IMR-90 (cell line): ENCODE data around the gene TSPAN32. TPM values are rescaled to one million over a fixed set of nuclear protein-coding genes. Genes with fewer than 3 reads are reported as not detected.

Experiments
- ATAC-seq: fragments of 200-7000 bp; cut with Tn5 transposase; 2 replicates; pipeline ENCODE4 v1.9.1; 2020; ENCODE audit warnings: low read depth, mild to moderate bottlenecking, moderate library complexity
- BruUV-seq: library from RNA; stranded (reverse); fragments of 400-500 nt; replicated peaks from 2 replicates; lab custom pipeline; 2021; lab: Mats Ljungman, UMichigan
- CTCF ChIA-PET: fragments of 300-600 bp; formaldehyde crosslinking; extraction: SDS; loops from one replicate; lab custom pipeline; 2021; ENCODE audit warnings: antibody characterized with exemption; lab: Yijun Ruan, JAX
- POLR2A ChIA-PET: fragments of 300-600 bp; sonication (Branson Sonifier 250); formaldehyde crosslinking; loops from one replicate; lab custom pipeline; 2022; ENCODE audit warnings: antibody characterized with exemption; ENCODE audit not compliant: unreplicated experiment; lab: Charles Lee
- DNase-seq: peaks from one replicate; pipeline ENCODE4 v3.0.0; 2013
- H2AFZ ChIP-seq: replicated peaks from 2 replicates; pipeline ENCODE3; 2013; ENCODE audit warnings: low read length, mild to moderate bottlenecking; ENCODE audit not compliant: poor library complexity
- H2AK5ac ChIP-seq: 2 replicates; pipeline ENCODE4 v1.6.1; 2013; ENCODE audit warnings: low read depth, low read length, inconsistent platforms
- H2AK9ac ChIP-seq: replicated peaks from 2 replicates; pipeline ENCODE3; 2013; ENCODE audit warnings: mild to moderate bottlenecking, low read depth, low read length, moderate library complexity; ENCODE audit not compliant: poor library complexity
- H2BK120ac ChIP-seq: 2 replicates; pipeline ENCODE4 v1.6.1; 2013; ENCODE audit warnings: low read depth, low read length, inconsistent platforms
- H2BK15ac ChIP-seq: 3 replicates; pipeline ENCODE4 v1.6.1; 2013; ENCODE audit warnings: low read depth, low read length, inconsistent platforms
- H2BK20ac ChIP-seq: 2 replicates; pipeline ENCODE4 v1.6.1; 2013; ENCODE audit warnings: low read depth, mild to moderate bottlenecking, inconsistent platforms, low read length, moderate library complexity
- H2BK5ac ChIP-seq: 2 replicates; pipeline ENCODE4 v1.6.1; 2013; ENCODE audit warnings: mild to moderate bottlenecking, low read depth, low read length, inconsistent platforms; ENCODE audit not compliant: poor library complexity, severe bottlenecking
- H3K14ac ChIP-seq: replicated peaks from 2 replicates; pipeline ENCODE4 v1.6.1; 2013; ENCODE audit warnings: low read depth, low read length, inconsistent platforms
- H3K18ac ChIP-seq: 2 replicates; pipeline ENCODE4 v1.6.1; 2013; ENCODE audit warnings: low read depth, low read length, control low read depth
- H3K23ac ChIP-seq: 2 replicates; pipeline ENCODE4 v1.6.1; 2013; ENCODE audit warnings: low read depth, low read length, inconsistent platforms
- H3K27ac ChIP-seq: 2 replicates; pipeline ENCODE4 v1.5.1; 2013; ENCODE audit warnings: mild to moderate bottlenecking, control low read depth, low read length; ENCODE audit not compliant: insufficient read depth
- H3K27me3 ChIP-seq: 2 replicates; pipeline ENCODE4 v1.6.1; 2013; ENCODE audit warnings: low read length; ENCODE audit not compliant: control insufficient read depth, insufficient read depth
- H3K36me3 ChIP-seq: 2 replicates; pipeline ENCODE4 v1.6.1; 2013; ENCODE audit warnings: low read length, mixed read lengths; ENCODE audit not compliant: control insufficient read depth, insufficient read depth
- H3K4ac ChIP-seq: 2 replicates; pipeline ENCODE4 v1.6.1; 2013; ENCODE audit warnings: low read depth, low read length, inconsistent platforms
- H3K4me1 ChIP-seq: 2 replicates; pipeline ENCODE4 v1.6.1; 2013; ENCODE audit warnings: low read length, mixed read lengths; ENCODE audit not compliant: control insufficient read depth, insufficient read depth
- H3K4me2 ChIP-seq: 2 replicates; pipeline ENCODE4 v1.6.1; 2013; ENCODE audit warnings: low read depth, mild to moderate bottlenecking, control low read depth, low read length, moderate library complexity
- H3K4me3 ChIP-seq: 2 replicates; pipeline ENCODE4 v1.5.1; 2013; ENCODE audit warnings: low read depth, mild to moderate bottlenecking, control low read depth, low read length, moderate library complexity; ENCODE audit not compliant: insufficient read depth
- H3K56ac ChIP-seq: 2 replicates; pipeline ENCODE4 v1.6.1; 2013; ENCODE audit warnings: low read length, inconsistent platforms; ENCODE audit not compliant: insufficient read depth; ENCODE audit errors: extremely low read depth
- H3K79me1 ChIP-seq, 2 experiments: 2 replicates each; pipeline ENCODE4 v1.6.1; 2013; ENCODE audit warnings: low read length in 2 of 2, inconsistent platforms in 1 of 2, low read depth in 1 of 2
- H3K9ac ChIP-seq: 2 replicates; pipeline ENCODE4 v1.6.1; 2013; ENCODE audit warnings: low read depth, low read length, control low read depth
- H3K9me1 ChIP-seq: 2 replicates; pipeline ENCODE4 v1.6.1; 2013; ENCODE audit warnings: low read length, inconsistent platforms; ENCODE audit not compliant: insufficient read depth
- H3K9me3 ChIP-seq: 2 replicates; pipeline ENCODE4 v1.6.1; 2013; ENCODE audit warnings: low read length; ENCODE audit not compliant: control insufficient read depth, insufficient read depth
- H4K20me1 ChIP-seq: 2 replicates; pipeline ENCODE4 v1.6.1; 2013; ENCODE audit warnings: low read length, inconsistent platforms; ENCODE audit not compliant: insufficient read depth
- H4K5ac ChIP-seq: 2 replicates; pipeline ENCODE4 v1.6.1; 2013; ENCODE audit warnings: mild to moderate bottlenecking, low read depth, low read length, control low read depth
- H4K8ac ChIP-seq, 2 experiments: 2 replicates each; pipeline ENCODE4 v1.6.1; 2013; ENCODE audit warnings: low read depth in 2 of 2, low read length in 2 of 2, control low read depth in 1 of 2, inconsistent platforms in 1 of 2
- H4K91ac ChIP-seq: 2 replicates; pipeline ENCODE4 v1.6.1; 2013; ENCODE audit warnings: low read depth, low read length, inconsistent platforms; ENCODE audit not compliant: insufficient read depth
- BHLHE40 ChIP-seq: fragments of 150-350 bp; IDR thresholded peaks from 2 replicates; pipeline ENCODE4 v1.6.1; 2016; ENCODE audit warnings: mild to moderate bottlenecking, low read depth, low read length
- CHD1 ChIP-seq: IDR thresholded peaks from 2 replicates; pipeline ENCODE4 v1.6.1; 2012; ENCODE audit warnings: low read depth, low read length, improper control_type of control experiment
- ELK1 ChIP-seq: fragments of 150-350 bp; IDR thresholded peaks from 2 replicates; pipeline ENCODE4 v1.6.1; 2016; ENCODE audit warnings: low read depth, mild to moderate bottlenecking, low read length, moderate library complexity, borderline replicate concordance
- FOS ChIP-seq: fragments of 150-350 bp; IDR thresholded peaks from 2 replicates; pipeline ENCODE4 v1.6.1; 2016; ENCODE audit warnings: low read depth, low read length
- MAZ ChIP-seq: IDR thresholded peaks from 2 replicates; pipeline ENCODE4 v1.6.1; 2012; ENCODE audit warnings: low read depth, mild to moderate bottlenecking, low read length, improper control_type of control experiment, moderate library complexity, borderline replicate concordance
- MXI1 ChIP-seq: IDR thresholded peaks from 2 replicates; pipeline ENCODE4 v1.6.1; 2012; ENCODE audit warnings: low read depth, mild to moderate bottlenecking, low read length, moderate library complexity, borderline replicate concordance
- NFE2L2 ChIP-seq: fragments of 150-350 bp; IDR thresholded peaks from 2 replicates; pipeline ENCODE4 v1.6.1; 2016; ENCODE audit warnings: low read depth, mild to moderate bottlenecking, low read length
- POLR2A ChIP-seq: IDR thresholded peaks from 2 replicates; pipeline ENCODE4 v1.6.1; 2012; ENCODE audit warnings: mild to moderate bottlenecking, low read depth, low read length
- RAD21 ChIP-seq: IDR thresholded peaks from 2 replicates; pipeline ENCODE4 v1.6.1; 2012; ENCODE audit warnings: low read length, improper control_type of control experiment
- RCOR1 ChIP-seq: IDR thresholded peaks from 2 replicates; pipeline ENCODE4 v1.6.1; 2012; ENCODE audit warnings: mild to moderate bottlenecking, low read length, improper control_type of control experiment; ENCODE audit not compliant: insufficient replicate concordance
- RFX5 ChIP-seq: IDR thresholded peaks from 2 replicates; pipeline ENCODE4 v1.8.0; 2012; ENCODE audit warnings: low read depth, mild to moderate bottlenecking, low read length, moderate library complexity
- SMC3 ChIP-seq: fragments of 150-350 bp; IDR thresholded peaks from 2 replicates; pipeline ENCODE4 v1.6.1; 2016; ENCODE audit warnings: low read depth, mild to moderate bottlenecking, antibody characterized with exemption, low read length, moderate library complexity
- USF2 ChIP-seq: fragments of 150-350 bp; IDR thresholded peaks from 2 replicates; pipeline ENCODE4 v1.6.1; 2017; ENCODE audit warnings: mild to moderate bottlenecking, antibody characterized with exemption, low read length, low read depth
- WGBS, 2 experiments: methylation state at CpG; one replicate each; pipeline versions ENCODE4 v1.1.5 to v1.1.7; 2013; ENCODE audit warnings: missing lambda C conversion rate in 2 of 2; ENCODE audit not compliant: insufficient read length in 1 of 2; ENCODE audit errors: extremely low coverage in 2 of 2; 5-methylcytosine and 5-hydroxymethylcytosine counted together
- dilution Hi-C: fragments of 300-500 bp; cut with HindIII; formaldehyde crosslinking; loops from one replicate; pipeline ENCODE4 v1.14.3; 2018; ENCODE audit warnings: low sequenced_read_pairs; ENCODE audit not compliant: unreplicated experiment
- in situ Hi-C: fragments of 300-500 bp; cut with MboI; formaldehyde crosslinking; loops from 3 replicates; pipeline ENCODE4 v1.14.3; 2019; ENCODE audit warnings: low sequenced_read_pairs, inconsistent platforms, mixed read lengths
- intact Hi-C: fragments of 100-400 bp; cut with micrococcal nuclease; formaldehyde crosslinking; loops from 2 replicates; pipeline ENCODE4 v1.10.0; 2022
- polyA plus RNA-seq, 3 experiments: library from polyadenylated mRNA; depleted of rRNA; stranded (reverse); fragments of >200 nt; gene quantifications; 2 replicates each; pipeline ENCODE4 v1.2.3, GENCODE V29; 2012; ENCODE audit warnings: low replicate concordance in 1 of 3
- total RNA-seq: library from RNA; depleted of rRNA; stranded (reverse); fragments of >200 nt; gene quantifications from 2 replicates; pipeline ENCODE4 v1.2.3, GENCODE V29; 2012
- TF ChIP-seq, protein P1 (sequence below): conservative IDR thresholded peaks from 2 replicates; pipeline ENCODE4 v1.5.1; 2012; ENCODE audit warnings: mild to moderate bottlenecking, low read depth, low read length, improper control_type of control experiment

The TSPAN32 gene
- total and polyA plus RNA-seq, 2 of the 4 experiments (the other 2 are of a cell fraction) = 0.07 TPM; not detected in 1

DNA sequence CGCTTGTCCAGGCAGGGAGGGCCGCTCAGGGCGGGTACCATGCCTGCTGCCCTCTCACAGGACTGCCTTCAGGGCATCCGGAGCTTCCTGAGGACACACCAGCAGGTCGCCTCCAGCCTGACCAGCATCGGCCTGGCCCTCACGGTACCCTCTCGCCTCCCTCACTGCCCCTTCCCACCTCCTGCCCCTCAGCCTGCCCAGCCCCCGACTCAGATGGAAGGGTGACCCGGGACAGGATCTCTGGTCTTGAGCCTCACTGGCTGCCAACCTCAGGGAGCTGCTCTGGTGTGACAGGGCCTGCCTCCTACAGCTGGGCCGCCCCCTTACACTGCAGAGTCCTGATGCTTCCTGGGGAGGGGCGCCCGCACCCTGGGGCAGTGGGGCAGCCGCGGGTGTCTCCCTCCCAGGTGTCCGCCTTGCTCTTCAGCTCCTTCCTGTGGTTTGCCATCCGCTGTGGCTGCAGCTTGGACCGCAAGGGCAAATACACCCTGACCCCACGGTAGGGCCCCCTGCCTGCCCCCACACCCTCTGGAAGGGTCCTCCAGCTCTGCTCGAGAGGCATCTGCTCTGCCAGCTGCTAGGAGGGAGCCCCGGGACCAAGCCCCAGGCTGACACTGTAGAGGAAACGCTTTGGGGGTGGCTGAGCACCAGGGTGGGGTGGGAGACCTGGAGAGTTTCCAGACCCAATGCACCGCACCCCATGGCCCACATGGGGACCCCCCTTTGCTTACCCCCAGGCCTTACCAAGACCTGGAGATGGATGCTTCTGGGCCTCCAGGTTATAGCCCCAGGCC lies 14.6 kb downstream of the TSPAN32 start:
- TF ChIP-seq, protein P1, sequence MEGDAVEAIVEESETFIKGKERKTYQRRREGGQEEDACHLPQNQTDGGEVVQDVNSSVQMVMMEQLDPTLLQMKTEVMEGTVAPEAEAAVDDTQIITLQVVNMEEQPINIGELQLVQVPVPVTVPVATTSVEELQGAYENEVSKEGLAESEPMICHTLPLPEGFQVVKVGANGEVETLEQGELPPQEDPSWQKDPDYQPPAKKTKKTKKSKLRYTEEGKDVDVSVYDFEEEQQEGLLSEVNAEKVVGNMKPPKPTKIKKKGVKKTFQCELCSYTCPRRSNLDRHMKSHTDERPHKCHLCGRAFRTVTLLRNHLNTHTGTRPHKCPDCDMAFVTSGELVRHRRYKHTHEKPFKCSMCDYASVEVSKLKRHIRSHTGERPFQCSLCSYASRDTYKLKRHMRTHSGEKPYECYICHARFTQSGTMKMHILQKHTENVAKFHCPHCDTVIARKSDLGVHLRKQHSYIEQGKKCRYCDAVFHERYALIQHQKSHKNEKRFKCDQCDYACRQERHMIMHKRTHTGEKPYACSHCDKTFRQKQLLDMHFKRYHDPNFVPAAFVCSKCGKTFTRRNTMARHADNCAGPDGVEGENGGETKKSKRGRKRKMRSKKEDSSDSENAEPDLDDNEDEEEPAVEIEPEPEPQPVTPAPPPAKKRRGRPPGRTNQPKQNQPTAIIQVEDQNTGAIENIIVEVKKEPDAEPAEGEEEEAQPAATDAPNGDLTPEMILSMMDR = no peak
- TF ChIP-seq POLR2A = no peak
- TF ChIP-seq RAD21 = no peak
- TF ChIP-seq RFX5 = no peak
- no peak for TF ChIP-seq USF2
- no peak for TF ChIP-seq MAZ
- TF ChIP-seq MXI1 = no peak
- TF ChIP-seq CHD1 = no peak
- no peak for TF ChIP-seq SMC3
- no peak for TF ChIP-seq RCOR1
- TF ChIP-seq ELK1 = no peak
- no peak for TF ChIP-seq BHLHE40
- no peak for TF ChIP-seq FOS
- TF ChIP-seq NFE2L2 = no peak
- DNase-seq = no peak
- Histone ChIP-seq H3K27me3 (peaks cover 14% of the 10 kb centered on the region), H3K23ac (no peak overlapping the region), H2AFZ (no peak overlapping the region), H3K9me3 (no peaks in the 10 kb centered on the region; the same call in 1 of the 2 replicates), H2BK20ac (no peak overlapping the region), H3K4me1 (peaks cover 20% of the 10 kb centered on the region), H3K9me1 (peaks cover 6% of the 10 kb centered on the region; the same call in 1 of the 2 replicates), H3K9ac (no peak overlapping the region), H3K4me3 (no peak overlapping the region), H3K56ac (no peak overlapping the region), H3K18ac (no peak overlapping the region), H2AK9ac (no peak overlapping the region), H2BK120ac (no peak overlapping the region), H3K36me3 (no peaks in the 10 kb centered on the region), H3K27ac (no peak overlapping the region), H2BK15ac (no peak overlapping the region), H3K79me1 (no peaks in the 10 kb centered on the region), H3K4me2 (no peak overlapping the region), H3K14ac (no peak overlapping the region), H4K91ac (no peak overlapping the region), H4K20me1 (no peaks in the 10 kb centered on the region), H2AK5ac (no peak overlapping the region), H3K4ac (no peak overlapping the region), H4K8ac (no peak overlapping the region), H4K5ac (no peak overlapping the region), H2BK5ac (no peak overlapping the region)
- intact Hi-C loops (no loop called here), dilution Hi-C loops (no loop called here), in situ Hi-C loops (no loop called here)
- WGBS, 2 experiments = 95% methylated on average over 7 of the region's 23 CpGs; no CpG with 5 or more reads in 1 of the 2 experiments
- ChIA-PET POLR2A (no interaction called here), CTCF (no interaction called here)
- ATAC-seq = no peak
- BruUV-seq = no TSS peak
